Upper lobe of left lung (tissue), 6 donors: ENCODE measurements around the gene NOTCH4. TPM values are rescaled to one million over a fixed set of nuclear protein-coding genes. Genes with fewer than 3 reads are reported as not detected.
A peak's percentile ranks its signal among the peaks of the same experiment; 100 is the strongest.

ENCODE experiments used
- ATAC-seq, 2 donors: fragments of 200-7000 bp; cut with Tn5 transposase; one replicate each; pipeline ENCODE4 v1.9.1; 2022; ENCODE audit warnings: mild to moderate bottlenecking in 2 of 2, moderate library complexity in 2 of 2; ENCODE audit not compliant: low FRiP score in 2 of 2
- DNase-seq, 2 donors: peaks; one replicate each; pipeline ENCODE4 v3.0.0-alpha.2; 2019 to 2020
- H3K27ac ChIP-seq, 4 donors: fragments of 200-600 bp; sonication (generic); one replicate each; pipeline ENCODE4 v1.5.1; 2016 to 2019
- H3K27me3 ChIP-seq, 4 donors: fragments of 200-600 bp; sonication (generic); one replicate each; pipeline ENCODE4 v1.5.1; 2017 to 2019
- H3K36me3 ChIP-seq, 4 donors: fragments of 200-600 bp; sonication (generic); one replicate each; pipeline ENCODE4 v1.5.1; 2016 to 2019
- H3K4me1 ChIP-seq, 4 donors: fragments of 200-600 bp; sonication (generic); one replicate each; pipeline ENCODE4 v1.5.1; 2018 to 2019
- H3K4me3 ChIP-seq, 4 donors: fragments of 200-600 bp; sonication (generic); one replicate each; pipeline ENCODE4 v1.5.1; 2017 to 2019; ENCODE audit warnings: mild to moderate bottlenecking in 2 of 4, moderate library complexity in 1 of 4
- H3K9me3 ChIP-seq, 4 donors: fragments of 200-600 bp; sonication (generic); one replicate each; pipeline ENCODE4 v1.5.1; 2018 to 2019
- EP300 ChIP-seq, 4 donors: sonication (generic); formaldehyde crosslinking; IDR thresholded peaks; one replicate each; pipeline ENCODE4 v1.5.1; 2017; ENCODE audit warnings: antibody characterized with exemption in 4 of 4, control low read depth in 2 of 4
- POLR2A ChIP-seq, 4 donors: fragments of 450-650 bp; IDR thresholded peaks; one replicate each; pipeline ENCODE4 v1.5.1; 2016 to 2017; ENCODE audit warnings: antibody characterized with exemption in 4 of 4, mild to moderate bottlenecking in 2 of 4
- POLR2AphosphoS5 ChIP-seq, 2 donors: sonication (generic); formaldehyde crosslinking; IDR thresholded peaks; one replicate each; pipeline ENCODE4 v1.5.1; 2017; ENCODE audit warnings: antibody characterized with exemption in 2 of 2
- WGBS, 2 donors: methylation state at CpG; one replicate each; pipeline ENCODE4 v1.1.5; 2017 to 2018; 5-methylcytosine and 5-hydroxymethylcytosine counted together
- total RNA-seq, 6 donors: library from RNA; depleted of rRNA in 4 of 6; stranded (reverse); fragments of >200 nt in 4 of 6; gene quantifications; one replicate each; pipeline versions ENCODE4 v1.1.0 to v1.2.1, GENCODE V29; 2016 to 2021
- TF ChIP-seq, protein P1 (sequence below), 6 experiments: fragments of 450-650 bp in 4 of 6; fragments of 200-600 bp in 2 of 6; sonication (generic) in 2 of 6; IDR thresholded peaks; one replicate each; pipeline ENCODE4 v1.5.1; 2016 to 2019; ENCODE audit warnings: antibody characterized with exemption in 6 of 6
- donor health status: DM: no; HTN: no; CAD: no; lungs with moderate emphysema.
- donor health status: DM: no; HTN: yes; CAD: no; lungs with severe emphysema.

The NOTCH4 gene
- total RNA-seq, 6 donors from 2014 or later = 27.0 to 139 (median 65.1) TPM

DNA sequence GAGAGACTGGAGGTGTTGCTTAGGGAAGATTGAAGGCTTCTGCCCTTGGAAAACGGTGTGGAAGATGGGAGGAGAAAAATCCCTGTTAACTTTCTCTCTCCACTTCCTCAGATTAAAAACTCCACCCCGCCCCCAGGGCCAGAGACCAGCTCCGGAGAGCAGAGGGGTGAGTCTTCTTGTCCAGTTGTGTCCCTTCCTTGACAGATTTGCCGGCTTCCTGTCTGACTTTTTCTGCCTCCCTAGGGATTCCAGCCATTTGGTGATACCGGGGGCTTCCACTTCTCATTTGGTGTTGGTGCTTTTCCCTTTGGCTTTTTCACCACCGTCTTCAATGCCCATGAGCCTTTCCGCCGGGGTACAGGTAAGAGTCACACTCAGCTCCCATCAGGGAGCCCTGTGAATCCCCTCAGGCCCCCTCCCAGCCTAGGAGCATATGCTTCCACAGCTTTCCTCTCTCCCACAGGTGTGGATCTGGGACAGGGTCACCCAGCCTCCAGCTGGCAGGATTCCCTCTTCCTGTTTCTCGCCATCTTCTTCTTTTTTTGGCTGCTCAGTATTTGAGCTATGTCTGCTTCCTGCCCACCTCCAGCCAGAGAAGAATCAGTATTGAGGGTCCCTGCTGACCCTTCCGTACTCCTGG is 44.0 kb downstream of the NOTCH4 start:
- peak overlapping the region in 1 of 4 donors; percentile 80 for H3K4me3 ChIP-seq
- TF ChIP-seq POLR2A (IDR thresholded peaks at IDR 0.05) = no peak
- TF ChIP-seq EP300 (IDR thresholded peaks at IDR 0.05) = no peak
- TF ChIP-seq, protein P1, sequence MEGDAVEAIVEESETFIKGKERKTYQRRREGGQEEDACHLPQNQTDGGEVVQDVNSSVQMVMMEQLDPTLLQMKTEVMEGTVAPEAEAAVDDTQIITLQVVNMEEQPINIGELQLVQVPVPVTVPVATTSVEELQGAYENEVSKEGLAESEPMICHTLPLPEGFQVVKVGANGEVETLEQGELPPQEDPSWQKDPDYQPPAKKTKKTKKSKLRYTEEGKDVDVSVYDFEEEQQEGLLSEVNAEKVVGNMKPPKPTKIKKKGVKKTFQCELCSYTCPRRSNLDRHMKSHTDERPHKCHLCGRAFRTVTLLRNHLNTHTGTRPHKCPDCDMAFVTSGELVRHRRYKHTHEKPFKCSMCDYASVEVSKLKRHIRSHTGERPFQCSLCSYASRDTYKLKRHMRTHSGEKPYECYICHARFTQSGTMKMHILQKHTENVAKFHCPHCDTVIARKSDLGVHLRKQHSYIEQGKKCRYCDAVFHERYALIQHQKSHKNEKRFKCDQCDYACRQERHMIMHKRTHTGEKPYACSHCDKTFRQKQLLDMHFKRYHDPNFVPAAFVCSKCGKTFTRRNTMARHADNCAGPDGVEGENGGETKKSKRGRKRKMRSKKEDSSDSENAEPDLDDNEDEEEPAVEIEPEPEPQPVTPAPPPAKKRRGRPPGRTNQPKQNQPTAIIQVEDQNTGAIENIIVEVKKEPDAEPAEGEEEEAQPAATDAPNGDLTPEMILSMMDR (IDR thresholded peaks at IDR 0.05) = no peak
- TF ChIP-seq POLR2AphosphoS5 (IDR thresholded peaks at IDR 0.05) = no peak
- H3K4me1 ChIP-seq = peaks cover 41 to 63% (median 53%) of the 10 kb centered on the region in 4 donors
- no peak for ATAC-seq
- H3K9me3 ChIP-seq = no peaks in the 10 kb centered on the region
- no peak for DNase-seq
- 69 to 75% methylated on average over 10 of the region's 10 CpGs for WGBS, 2 donors
- H3K27me3 ChIP-seq = no peaks in the 10 kb centered on the region
- peak overlapping the region in 3 of 4 donors; percentile 18 to 97 (median 95) for H3K27ac ChIP-seq
- H3K36me3 ChIP-seq = peaks cover 7 to 36% (median 22%) of the 10 kb centered on the region in 4 donors

DNA sequence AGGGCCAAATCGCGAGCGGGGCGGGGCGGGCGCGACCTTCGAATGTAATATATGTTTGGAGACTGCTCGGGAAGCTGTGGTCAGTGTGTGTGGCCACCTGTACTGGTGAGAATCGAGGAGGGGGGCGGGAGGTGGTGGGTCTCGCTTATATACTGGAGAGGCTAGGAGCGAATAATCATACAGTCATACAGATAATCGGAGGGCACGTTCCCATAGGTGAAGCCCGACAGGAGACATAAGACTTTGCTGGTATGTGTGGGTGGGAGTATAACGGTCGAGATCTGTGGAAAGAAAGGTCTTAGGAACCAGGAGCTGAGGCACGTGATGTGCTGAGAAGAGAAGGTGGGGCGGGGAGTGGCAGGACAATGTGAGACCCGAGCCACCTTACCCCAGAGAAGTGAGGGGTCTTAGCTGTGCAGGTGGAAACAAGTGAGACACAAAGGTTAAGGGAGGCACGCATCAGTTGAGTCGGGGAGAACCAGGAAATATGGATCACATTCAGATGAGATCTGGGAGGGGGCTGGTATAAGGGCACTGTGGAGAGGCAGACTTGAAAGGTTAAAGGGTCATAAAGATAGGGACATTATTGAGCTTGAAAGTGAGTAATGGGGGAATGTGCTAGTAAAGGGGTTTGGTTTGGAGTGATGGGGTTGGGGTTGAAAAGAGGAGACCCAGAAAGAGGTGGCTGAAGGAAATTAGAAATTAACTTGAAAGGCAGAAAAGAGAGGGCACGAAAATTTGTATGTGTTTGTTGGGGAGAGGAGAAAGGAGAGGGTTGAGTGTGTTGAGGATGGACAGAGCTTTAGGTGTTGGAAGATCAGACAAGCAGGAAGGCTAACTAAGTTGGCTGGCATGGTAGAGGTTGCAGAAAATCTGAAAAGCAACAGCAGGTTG is 45.1 kb downstream of the NOTCH4 start:
- WGBS, 2 donors = 2% methylated on average over 24 of the region's 24 CpGs

DNA sequence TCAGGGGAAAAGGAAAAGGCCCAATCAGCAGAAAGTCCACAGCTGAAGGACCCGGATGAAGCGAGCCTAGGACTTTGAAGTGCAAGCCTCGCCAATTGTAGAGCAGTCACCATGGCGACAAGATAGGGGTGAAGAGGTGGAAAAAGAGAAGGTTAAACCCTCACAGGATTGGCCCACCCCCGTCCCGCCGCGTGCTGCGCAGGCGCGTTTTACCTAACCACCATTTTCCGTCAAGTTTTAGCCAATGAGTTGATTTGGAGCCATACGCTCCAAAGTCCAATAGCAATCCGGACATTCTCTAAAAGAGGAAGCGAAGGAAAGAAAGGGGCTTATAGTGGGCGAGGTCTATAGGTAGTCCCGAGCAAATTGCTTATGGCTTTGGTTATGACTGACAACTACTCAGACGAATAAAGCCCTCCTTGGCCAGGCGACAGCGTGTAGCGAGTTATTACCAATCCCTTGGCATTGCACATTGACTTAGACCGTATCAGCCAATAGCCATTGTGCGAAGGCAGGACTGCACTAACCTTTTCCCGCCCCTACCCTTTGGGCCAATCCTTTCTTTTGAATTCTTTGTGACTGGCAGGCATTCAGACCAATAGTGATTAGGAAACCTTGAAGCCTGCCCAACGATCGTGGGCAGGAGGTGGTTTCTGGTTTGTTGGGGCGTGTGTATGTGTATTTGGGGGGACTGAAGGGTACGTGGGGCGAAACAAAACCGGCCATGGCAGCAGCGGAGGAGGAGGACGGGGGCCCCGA is 45.9 kb downstream of the NOTCH4 start, which contains the start of gene RNF5:
TSS of gene RNF5 (plus strand) at position 618 of the 759 bp plus-strand sequence. CDS start at position 725, 107 bp downstream.
- WGBS, 2 donors = 0 to 1% methylated on average over 31 to 33 of the region's 33 CpGs
- Histone ChIP-seq H3K27ac (peak within 1 kb of the TSS; percentile 89 to 98 (median 96)), H3K4me3 (peak within 1 kb of the TSS; percentile 27 to 81 (median 70)), H3K27me3 (no peaks in the 10 kb centered on the region), H3K4me1 (peaks cover 34 to 60% (median 50%) of the 10 kb centered on the region in 4 donors), H3K9me3 (no peaks in the 10 kb centered on the region), H3K36me3 (peaks cover 7 to 33% (median 20%) of the 10 kb centered on the region in 4 donors)
- TF ChIP-seq POLR2AphosphoS5 (IDR thresholded peaks at IDR 0.05) = peak; percentile 42 to 66
- TF ChIP-seq, protein P1 (IDR thresholded peaks at IDR 0.05) = no peak
- TF ChIP-seq EP300 (IDR thresholded peaks at IDR 0.05) = no peak
- TF ChIP-seq POLR2A (IDR thresholded peaks at IDR 0.05) = peak in 2 of 4 donors; percentile 33 to 41
- DNase-seq (peak; percentile 97), ATAC-seq (peak; percentile 89 to 95)

More for the DNA sequence above, 45.1 kb downstream of the NOTCH4 start:
- Histone ChIP-seq H3K9me3 (no peaks in the 10 kb centered on the region), H3K4me3 (peak overlapping the region; percentile 27 to 81 (median 70)), H3K27ac (peak overlapping the region; percentile 89 to 98 (median 96)), H3K4me1 (peaks cover 38 to 60% (median 51%) of the 10 kb centered on the region in 4 donors), H3K36me3 (peaks cover 7 to 36% (median 22%) of the 10 kb centered on the region in 4 donors), H3K27me3 (no peaks in the 10 kb centered on the region)
- ATAC-seq (no peak), DNase-seq (peak in 1 of 2 donors; percentile 94)
- TF ChIP-seq, protein P1 (IDR thresholded peaks at IDR 0.05) = no peak
- TF ChIP-seq POLR2A (IDR thresholded peaks at IDR 0.05) (no peak), EP300 (IDR thresholded peaks at IDR 0.05) (no peak), POLR2AphosphoS5 (IDR thresholded peaks at IDR 0.05) (no peak)

DNA sequence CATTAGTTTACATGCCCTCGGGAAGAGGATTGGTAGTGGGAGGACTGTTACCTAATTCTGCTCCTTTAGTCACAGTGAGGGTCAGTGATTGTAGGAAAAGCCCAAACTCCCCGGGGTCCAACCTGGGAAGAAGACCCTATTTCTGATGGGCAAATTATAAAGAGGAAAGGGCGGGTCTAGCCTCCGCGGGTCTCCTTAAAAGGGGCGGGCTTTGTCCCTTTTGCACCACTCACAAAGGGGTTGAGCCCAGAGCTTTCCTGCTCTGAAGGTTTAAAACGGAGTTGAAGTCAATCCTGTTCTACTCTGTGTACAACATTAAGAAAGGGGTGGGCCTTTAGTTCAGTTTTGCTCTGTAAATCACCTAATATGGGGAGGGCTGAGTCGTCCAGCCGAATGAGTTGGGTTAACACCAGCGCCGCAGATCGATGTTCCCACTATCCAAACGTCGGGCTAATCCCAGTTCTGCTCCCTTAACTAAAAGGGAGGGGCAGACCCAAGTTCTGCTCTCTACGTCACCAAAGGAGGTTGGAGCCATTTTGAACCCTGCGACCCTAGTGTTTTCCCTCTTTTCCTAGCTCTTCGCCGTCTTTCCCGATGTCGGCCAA is 46.6 kb downstream of the NOTCH4 start:
- peak in 3 of 4 donors; percentile 21 to 43 (median 24) for TF ChIP-seq POLR2A (IDR thresholded peaks at IDR 0.05)
- TF ChIP-seq, protein P1 (IDR thresholded peaks at IDR 0.05) = no peak
- ATAC-seq (peak; percentile 44 to 60), DNase-seq (peak in 1 of 2 donors; percentile 47)
- Histone ChIP-seq H3K27me3 (no peaks in the 10 kb centered on the region), H3K4me3 (peak overlapping the region in 3 of 4 donors; percentile 61 to 81 (median 80)), H3K4me1 (peaks cover 37 to 63% (median 51%) of the 10 kb centered on the region in 4 donors), H3K27ac (peak overlapping the region; percentile 89 to 98 (median 96)), H3K36me3 (peaks cover 7 to 26% (median 17%) of the 10 kb centered on the region in 4 donors), H3K9me3 (no peaks in the 10 kb centered on the region)
- 0 to 2% methylated on average over 20 of the region's 20 CpGs for WGBS, 2 donors
